SU-DHL-6 (cell line): ENCODE results near the gene AQR.

ENCODE experiments used
- CTCF ChIP-seq: fragments of 200-600 bp; sonication (generic); IDR thresholded peaks from one replicate; pipeline ENCODE4 v1.5.1; 2017; ENCODE audit warnings: antibody characterized with exemption, mild to moderate bottlenecking, low read length, moderate library complexity; ENCODE audit not compliant: insufficient read depth, poor library complexity, severe bottlenecking
- EZH2phosphoT487 ChIP-seq: fragments of 200-600 bp; sonication (generic), shearing (Covaris generic); conservative IDR thresholded peaks from 2 replicates; pipeline ENCODE4 v1.6.1; 2018; ENCODE audit warnings: mild to moderate bottlenecking, antibody characterized with exemption, low read length, moderate library complexity, mixed read lengths

GRCh38 chr15:34847598-34847997 is 121.9 kb downstream of the AQR start:
- TF ChIP-seq CTCF (no peak), EZH2phosphoT487 (no peak)
